GM18499 (cell line): ENCODE results near the gene ZNF830.
"Not testable (repeated sequence)": the region's sequence is repeated elsewhere in the genome, so short reads cannot be mapped to it uniquely, and the experiment has no call there.

Experiments
- ATAC-seq: cut with Tn5 transposase; IDR thresholded peaks from one replicate; pipeline ENCODE4 v1.9.1; 2021; ENCODE audit warnings: moderate number of reproducible peaks; ENCODE audit not compliant: insufficient read depth, unreplicated experiment

The ZNF830 gene

GRCh38 chr17:34990921-34991365, 29.6 kb downstream of the ZNF830 start:
- no peak for ATAC-seq

DNA sequence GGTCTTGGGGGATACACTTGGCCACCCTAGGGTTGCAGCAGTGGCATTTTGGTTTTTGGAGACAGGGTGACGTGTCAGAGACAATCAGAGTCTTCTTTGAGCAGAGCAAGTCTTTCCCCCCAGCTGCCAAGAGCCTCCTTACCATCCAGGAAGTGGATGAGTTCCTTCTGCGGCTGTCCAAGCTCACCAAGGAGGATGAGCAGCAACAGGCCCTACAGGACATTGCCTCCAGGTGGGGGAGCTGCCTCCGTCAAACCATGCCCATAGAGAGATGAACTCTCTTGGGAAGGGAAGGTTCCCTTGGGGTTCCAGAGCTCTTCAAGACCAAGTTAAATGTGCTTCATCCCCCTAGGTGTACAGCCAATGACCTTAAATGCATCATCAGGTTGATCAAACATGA, 30.3 kb downstream of the ZNF830 start:
- ATAC-seq, result no peak

GRCh38 chr17:34993031-34993430, 31.7 kb downstream of the ZNF830 start:
- ATAC-seq, result no peak

DNA sequence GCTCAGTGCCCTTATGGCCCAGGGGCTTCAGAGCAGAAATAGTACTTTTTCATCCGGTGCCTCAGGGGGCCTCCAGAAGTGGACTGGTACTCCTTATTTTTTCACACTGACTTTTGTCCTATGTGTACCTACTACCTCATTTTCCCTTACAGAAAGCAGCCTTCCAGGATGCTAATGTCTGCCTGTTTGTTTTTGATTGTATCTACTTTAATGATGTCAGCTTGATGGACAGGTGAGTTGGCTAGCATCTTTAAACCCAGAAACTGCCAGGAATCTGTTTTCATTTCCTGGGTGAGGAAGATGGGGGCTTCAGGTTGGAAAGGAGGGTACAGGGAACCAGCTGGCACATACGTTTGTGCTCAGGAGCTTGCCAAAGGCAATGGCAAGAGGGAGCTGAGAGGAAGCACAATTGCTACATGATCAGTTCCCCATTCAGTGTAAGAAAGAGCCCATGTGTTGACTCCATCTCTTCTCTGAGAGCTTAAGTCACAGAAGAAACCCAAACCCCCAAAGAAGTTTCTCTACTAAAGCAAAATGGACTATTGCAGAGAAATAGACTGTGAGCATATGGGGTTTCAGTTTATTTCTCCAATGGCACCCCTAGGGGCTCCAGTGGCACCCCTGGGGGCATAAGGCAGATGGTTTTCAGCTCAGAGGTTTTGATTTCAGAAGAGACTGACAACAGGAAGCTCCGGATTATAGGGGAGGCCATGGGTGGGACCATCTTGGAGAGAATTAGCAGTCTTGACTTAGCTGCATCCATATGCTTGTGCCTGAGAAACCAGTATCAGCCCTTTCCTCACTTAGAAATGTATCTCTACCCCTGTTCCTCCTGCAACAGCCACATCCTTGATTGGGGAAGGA, 35.3 kb downstream of the ZNF830 start:
- no peak for ATAC-seq

DNA sequence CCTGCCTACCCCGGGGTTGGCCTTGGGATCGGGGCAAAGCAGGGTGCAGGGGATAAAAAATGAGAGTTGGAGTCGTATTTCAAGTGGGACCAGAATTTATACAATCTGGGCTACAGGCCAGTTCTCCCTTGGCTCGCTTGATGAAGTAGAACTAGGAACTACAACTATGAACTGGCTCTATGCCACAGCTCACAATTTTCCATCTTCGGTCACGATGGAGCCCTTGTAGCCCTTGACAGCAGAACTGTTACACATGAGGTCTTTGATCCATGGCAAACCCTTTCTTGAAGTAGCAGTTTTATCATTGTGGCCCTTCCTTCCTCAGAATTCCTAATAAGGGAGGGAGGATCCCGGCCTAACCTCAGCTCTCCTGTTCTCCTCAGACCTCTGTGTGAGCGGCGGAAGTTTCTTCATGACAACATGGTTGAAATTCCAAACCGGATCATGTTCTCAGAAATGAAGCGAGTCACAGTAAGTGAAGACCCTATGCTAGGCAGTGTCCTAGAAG, 36.1 kb downstream of the ZNF830 start:
- ATAC-seq, result no peak

GRCh38 chr17:34998205-34998604, 36.9 kb downstream of the ZNF830 start:
- no peak for ATAC-seq

- no peak for ATAC-seq
Measured at GRCh38 chr17:34999456-34999855, 38.1 kb downstream of the ZNF830 start.

- not testable (repeated sequence) for ATAC-seq
Measured at GRCh38 chr17:35000965-35001364, 39.6 kb downstream of the ZNF830 start.

- ATAC-seq, result no peak
Measured at GRCh38 chr17:35001549-35001948, 40.2 kb downstream of the ZNF830 start.

DNA sequence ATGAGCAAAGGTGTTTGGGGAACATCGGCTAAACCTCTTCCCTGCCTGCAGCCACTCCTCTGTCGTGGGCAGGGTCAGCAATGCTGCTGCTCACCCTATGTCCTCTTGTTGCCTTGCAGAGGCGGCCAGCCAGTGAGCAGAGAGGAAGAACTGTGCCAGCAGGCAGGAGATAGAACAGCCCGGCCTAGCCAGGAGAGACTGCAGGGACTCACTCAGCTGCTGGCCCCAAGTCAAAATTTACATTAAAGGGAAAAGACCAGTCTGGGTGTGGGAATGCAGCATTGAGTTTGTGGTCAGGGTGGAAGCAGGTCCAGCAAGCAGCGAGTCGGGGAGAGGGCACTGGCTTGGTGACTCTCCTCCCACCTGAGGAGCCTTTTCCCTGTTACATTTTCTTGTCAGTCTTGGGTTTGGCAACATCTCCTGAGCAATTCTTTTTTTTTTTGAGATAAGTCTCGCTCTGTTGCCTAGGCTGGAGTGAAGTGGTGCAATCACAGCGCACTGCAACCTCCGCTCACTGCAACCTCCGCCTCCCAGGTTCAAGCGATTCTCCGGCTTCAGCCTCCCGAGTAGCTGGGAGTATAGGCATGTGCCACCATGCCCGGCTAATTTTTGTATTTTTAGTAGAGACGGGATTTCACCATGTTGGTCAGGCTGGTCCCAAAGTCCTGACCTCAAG, 41.7 kb downstream of the ZNF830 start:
- ATAC-seq, result no peak

DNA sequence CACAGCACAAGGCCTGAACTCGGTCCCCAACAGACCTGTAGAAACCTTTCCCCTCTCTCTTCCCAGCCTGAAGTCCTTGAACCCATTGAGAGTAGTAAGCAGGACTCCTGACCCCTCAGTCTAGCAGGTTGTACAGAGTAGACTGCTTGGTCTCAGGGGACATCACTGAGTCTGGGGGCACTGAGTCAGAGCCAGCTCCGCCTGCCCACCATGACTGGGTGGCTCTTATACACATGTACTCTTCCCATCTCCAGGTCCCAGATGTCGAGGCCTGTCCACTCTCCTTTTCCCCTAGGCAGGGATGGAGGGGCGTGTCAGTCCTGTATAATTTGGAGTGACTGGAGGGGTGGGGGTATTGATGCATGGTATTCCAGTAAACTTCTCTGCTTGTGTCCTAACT, 42.4 kb downstream of the ZNF830 start:
- no peak for ATAC-seq

DNA sequence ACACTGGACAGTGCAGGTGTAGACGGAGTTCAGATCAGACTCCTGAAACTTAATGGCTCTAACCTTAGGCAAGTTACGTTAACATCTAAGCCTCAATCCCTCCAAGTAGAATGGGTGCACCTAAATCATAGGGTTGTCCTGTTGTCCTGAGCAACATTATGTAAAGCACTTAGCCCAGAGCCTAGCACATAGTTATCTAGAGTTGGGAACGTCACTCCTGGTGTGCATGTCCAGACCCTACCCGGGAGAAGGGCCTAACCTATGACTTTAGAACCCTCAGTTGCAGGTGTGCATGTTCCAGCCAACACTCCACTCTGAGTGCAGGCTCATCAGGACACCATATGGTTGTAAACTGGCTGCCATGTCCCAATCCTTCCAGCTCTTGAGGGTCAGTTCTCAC, 45.0 kb downstream of the ZNF830 start:
- ATAC-seq, result no peak

DNA sequence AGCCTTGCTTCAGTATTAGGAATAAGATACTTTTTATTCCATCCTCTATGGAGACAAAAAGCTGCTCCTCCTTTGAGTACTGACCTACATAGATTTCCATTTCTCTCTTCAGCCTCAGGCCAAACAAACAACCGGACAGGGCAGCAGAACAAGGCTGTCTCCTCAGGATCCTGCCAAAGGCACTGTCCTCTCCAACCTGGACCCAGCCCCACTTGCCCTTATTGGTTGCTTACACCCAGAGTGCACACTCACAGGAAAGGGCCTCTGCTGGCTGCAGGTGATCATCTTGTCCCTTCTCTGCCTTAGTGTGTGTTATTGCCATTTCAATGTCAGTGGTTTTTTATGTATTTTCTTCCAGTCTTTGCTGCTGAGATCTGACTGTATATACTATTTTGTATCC, 45.6 kb downstream of the ZNF830 start:
- ATAC-seq, result no peak

DNA sequence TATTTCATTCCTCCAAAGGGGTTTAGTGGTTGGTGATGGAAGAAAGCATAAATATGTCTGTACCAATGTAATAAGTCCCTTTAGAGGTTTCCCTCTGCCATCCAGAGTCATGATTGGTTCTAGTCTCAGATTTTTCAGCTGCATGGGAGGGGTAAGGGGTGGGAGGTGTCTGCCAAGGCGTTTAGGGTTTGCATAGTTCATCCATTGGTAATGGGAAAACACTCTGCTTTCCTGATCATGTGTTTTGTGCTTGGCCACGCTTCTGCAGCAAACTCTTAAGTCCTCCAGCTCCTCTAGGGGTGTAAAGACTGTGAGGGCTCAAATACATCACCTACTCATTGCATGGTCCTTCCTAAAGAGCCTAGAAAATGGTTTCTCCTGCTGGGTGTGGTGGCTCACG, 48.8 kb downstream of the ZNF830 start:
- no peak for ATAC-seq

GRCh38 chr17:35011671-35012216, 50.4 kb downstream of the ZNF830 start:
- no peak for ATAC-seq
